Stimulated activated effector memory CD8-positive, alpha-beta T cell treated with anti-CD3 and anti-CD28 coated beads, Interleukin-12 subunit alpha, Interleukin-12 subunit beta, amount 100 ng/mL, for 72 hours (primary cell): ENCODE measurements around the gene MRPS23.

Experiments
- ATAC-seq: fragments of 150-1000 bp; cut with Tn5 transposase; 2 replicates; pipeline ENCODE4 v1.10.0; 2021
- DNase-seq, 2 donors: peaks; one replicate each; pipeline ENCODE4 v3.0.0; 2021 to 2022; ENCODE audit warnings: low spot score in 2 of 2
- H3K27ac Mint-ChIP-seq: one replicate; pipeline ENCODE4 v1.8.0; 2022; ENCODE audit warnings: mild to moderate bottlenecking, mixed read lengths
- H3K36me3 Mint-ChIP-seq: one replicate; pipeline ENCODE4 v1.8.0; 2022; ENCODE audit warnings: mild to moderate bottlenecking, mixed read lengths
- H3K4me1 Mint-ChIP-seq: one replicate; pipeline ENCODE4 v1.8.0; 2022; ENCODE audit warnings: mixed read lengths
- H3K4me3 Mint-ChIP-seq: one replicate; pipeline ENCODE4 v1.8.0; 2022; ENCODE audit warnings: mild to moderate bottlenecking, mixed read lengths
- H3K9me3 Mint-ChIP-seq: one replicate; pipeline ENCODE4 v1.8.0; 2022; ENCODE audit warnings: mixed read lengths

Gene MRPS23

DNA sequence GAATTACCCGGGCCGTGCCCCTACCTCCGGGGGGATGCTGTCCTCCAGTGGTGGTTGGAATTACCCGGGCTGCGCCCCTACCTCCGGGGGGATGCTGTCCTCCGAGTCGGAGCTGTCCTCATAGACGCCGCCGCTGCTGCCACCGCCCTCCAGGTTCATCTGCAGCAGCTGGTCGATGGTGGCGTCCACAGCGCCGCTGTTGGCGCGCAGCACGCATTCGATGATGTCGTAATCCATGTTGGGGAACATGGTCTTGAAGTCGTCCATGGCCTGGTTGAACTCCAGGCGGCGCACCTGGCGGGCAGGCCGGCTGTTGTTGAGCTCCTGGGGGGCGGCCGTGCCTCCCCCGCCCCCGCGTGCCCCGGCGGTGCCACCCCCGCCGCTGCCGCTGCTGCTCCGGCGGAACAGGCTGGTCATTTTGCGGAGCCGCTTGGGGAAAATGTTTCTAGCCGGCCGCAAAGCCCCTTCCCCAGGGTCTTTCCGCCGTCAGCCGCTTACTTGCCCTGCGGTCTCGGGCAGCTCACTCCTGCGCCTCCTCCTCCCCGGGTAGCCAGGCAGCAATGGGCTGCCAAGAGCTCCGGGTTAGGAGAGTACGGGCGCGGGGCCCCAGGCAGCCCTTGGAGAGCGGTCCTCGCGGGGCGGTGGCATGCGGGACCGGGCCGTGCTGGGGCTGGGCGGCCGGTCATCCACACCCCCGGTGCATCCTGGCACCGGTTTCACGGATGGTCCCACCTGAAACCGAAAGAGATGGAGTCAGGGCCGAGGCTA is 35.5 kb upstream of the MRPS23 start:
- H3K4me1 Mint-ChIP-seq: no peaks in the 10 kb centered on the region
- no peak overlapping the region for H3K4me3 Mint-ChIP-seq
- no peak overlapping the region for H3K27ac Mint-ChIP-seq

DNA sequence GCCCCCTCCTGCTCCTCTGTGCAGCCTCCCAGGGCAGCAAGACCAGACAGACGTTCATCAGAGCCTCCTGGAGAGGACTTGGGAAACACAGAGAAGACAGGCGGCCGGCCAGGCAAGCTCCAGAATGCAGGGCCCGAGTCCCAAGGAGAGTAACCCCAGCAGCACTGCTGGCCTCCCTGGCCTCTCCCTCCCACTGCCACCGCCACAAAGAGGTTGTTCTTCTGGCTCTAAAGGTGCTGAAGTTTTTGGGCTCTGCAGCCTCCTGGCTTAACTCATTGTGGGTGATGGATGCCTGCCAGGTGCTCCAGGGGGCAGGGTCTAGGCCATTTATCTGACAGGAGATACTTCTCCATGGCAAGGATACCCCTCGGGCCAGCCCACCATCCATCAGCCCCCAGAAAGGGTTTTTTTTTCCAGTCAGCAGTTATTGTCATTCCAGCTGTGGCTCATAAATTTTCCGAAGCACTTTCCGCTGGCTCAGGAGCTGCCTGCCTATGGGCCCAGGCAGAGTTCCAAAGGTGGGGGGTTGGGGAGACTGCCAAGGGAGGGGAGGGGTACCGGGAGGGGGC is 32.0 kb upstream of the MRPS23 start:
- H3K4me3 Mint-ChIP-seq: no peak overlapping the region

More for the DNA sequence above, 35.5 kb upstream of the MRPS23 start:
- ATAC-seq: no peak
- Mint-ChIP-seq H3K9me3 (no peaks in the 10 kb centered on the region), H3K36me3 (no peaks in the 10 kb centered on the region)
- DNase-seq: no peak

DNA sequence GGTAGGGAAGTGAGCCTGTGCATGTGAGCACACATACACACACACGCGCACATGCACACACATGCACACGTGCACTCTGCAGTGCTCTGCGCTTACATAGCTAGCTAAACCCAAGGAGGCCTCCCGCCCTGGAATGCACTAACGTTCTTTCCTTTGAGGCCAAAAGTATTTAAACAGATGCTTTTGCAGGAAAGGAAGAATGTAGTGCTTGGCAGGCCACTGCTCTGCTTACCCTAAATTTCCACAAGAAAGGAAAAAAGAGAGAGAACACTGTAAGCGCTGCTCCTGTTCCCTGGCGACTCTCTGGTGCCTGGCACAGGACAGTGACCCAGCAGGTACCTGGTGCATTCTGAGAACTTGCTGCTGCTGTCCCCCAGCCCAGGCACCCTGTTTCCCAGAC is 31.3 kb upstream of the MRPS23 start:
- Mint-ChIP-seq H3K36me3 (no peaks in the 10 kb centered on the region), H3K9me3 (no peaks in the 10 kb centered on the region), H3K4me1 (peaks cover 11% of the 10 kb centered on the region), H3K27ac (no peak overlapping the region), H3K4me3 (no peak overlapping the region)
- DNase-seq: no peak
- ATAC-seq: no peak

More for the DNA sequence above, 32.0 kb upstream of the MRPS23 start:
- no peak overlapping the region for H3K27ac Mint-ChIP-seq
- ATAC-seq: no peak
- peaks cover 11% of the 10 kb centered on the region for H3K4me1 Mint-ChIP-seq
- H3K36me3 Mint-ChIP-seq: no peaks in the 10 kb centered on the region
- DNase-seq: no peak
- H3K9me3 Mint-ChIP-seq: no peaks in the 10 kb centered on the region

DNA sequence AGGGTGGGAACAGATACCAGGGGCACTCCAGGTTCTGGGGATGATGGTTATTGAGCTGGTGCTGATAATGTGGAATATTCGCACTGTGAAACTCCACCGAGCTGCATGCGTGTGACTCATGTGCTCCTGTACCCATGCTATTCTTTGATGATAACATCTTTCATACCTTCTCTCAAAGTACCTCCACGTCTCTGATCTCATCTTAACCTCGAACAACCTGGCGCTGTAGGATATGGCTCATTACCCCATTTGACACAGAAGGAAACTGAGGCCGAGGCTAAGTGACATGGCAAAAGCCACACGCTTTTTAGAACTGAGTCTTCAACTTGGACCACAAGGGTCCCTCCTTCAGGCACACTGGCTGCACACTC is 30.2 kb upstream of the MRPS23 start:
- Mint-ChIP-seq H3K36me3 (no peaks in the 10 kb centered on the region), H3K4me3 (no peak overlapping the region), H3K27ac (no peak overlapping the region), H3K9me3 (no peaks in the 10 kb centered on the region), H3K4me1 (peaks cover 11% of the 10 kb centered on the region)
- peak; percentile 70 for ATAC-seq
- no peak for DNase-seq

DNA sequence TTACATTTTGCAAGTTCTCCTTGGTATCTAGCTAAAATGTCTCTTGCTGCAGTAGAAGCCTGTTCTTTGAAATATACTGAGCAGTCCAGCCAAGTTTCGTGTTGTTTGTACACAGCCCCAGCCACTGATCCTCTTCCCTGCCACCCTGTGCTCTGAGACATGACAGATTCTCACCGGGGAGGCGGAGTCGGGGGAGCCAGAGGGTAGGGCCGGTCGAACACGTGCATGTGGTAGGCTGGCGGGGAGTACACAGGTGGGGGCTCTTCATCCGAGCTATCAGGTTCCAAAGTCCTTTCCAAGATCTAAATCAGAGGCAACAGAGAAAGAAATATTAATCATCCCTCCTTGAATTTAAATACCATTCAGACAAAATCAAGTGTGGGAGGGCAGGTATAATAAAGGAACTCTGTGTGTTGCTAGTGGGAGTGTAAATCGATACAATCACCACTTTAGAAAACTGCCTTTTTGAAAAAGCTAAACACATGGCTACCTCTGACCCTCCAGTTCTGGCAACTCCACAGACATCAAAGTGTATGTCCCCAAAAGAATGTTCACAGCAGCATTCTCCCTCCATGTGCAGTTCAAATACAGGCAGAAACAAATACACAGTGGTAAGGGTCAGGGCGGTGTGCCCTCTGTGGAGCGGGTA is 29.7 kb upstream of the MRPS23 start:
- Mint-ChIP-seq H3K4me1 (peaks cover 11% of the 10 kb centered on the region), H3K27ac (no peak overlapping the region)

DNA sequence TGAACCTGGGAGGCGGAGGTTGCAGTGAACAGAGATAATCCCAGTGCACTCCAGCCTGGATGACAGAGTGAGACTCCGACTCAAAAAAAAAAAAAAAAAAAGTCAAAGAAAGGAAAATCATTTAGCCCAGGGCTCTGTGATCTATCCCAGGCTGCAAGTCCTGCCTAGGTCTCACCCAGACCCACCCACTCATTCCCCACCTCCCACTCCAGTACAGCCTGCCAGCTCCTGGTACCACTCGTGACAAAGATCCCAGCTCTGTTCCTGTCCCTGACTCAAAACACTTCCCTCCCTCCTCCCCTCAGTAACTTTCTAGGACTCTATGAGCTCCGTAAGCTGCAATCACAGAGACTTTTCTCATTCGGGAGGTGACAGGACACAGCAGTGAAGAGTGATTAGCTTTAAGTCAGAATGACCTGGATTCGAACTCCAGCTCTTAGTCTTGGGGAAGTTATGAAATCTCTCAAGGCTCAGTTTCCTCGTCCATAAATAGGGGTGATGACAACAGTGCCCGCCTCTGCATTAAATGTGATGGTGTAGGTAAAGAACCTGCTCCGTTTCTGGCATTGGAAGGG is 28.0 kb upstream of the MRPS23 start:
- Mint-ChIP-seq H3K36me3 (no peaks in the 10 kb centered on the region), H3K4me3 (no peak overlapping the region), H3K4me1 (peaks cover 17% of the 10 kb centered on the region), H3K27ac (no peak overlapping the region), H3K9me3 (no peaks in the 10 kb centered on the region)
- ATAC-seq: peak; percentile 39
- no peak for DNase-seq

More for the DNA sequence above, 29.7 kb upstream of the MRPS23 start:
- DNase-seq (no peak), ATAC-seq (no peak)
- H3K9me3 Mint-ChIP-seq: no peaks in the 10 kb centered on the region
- no peaks in the 10 kb centered on the region for H3K36me3 Mint-ChIP-seq
- H3K4me3 Mint-ChIP-seq: no peak overlapping the region

DNA sequence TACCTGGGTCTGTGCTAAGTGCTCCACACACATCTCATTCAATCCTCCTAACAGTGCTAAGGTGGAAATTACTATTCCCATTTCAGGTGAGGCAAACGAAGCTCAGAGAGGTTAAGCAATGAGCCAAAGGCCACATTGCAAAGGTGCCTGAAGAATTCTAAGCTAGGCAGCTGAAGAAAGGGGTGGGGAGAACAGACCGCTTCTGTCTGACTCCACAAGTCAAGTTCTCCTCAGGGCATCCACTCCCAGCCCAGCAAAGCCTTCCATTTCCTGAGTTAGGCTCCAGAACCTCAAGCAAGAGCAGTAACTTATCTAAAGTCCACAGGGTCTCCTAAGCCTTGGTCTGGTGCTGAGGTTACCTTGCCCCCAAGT is 27.0 kb upstream of the MRPS23 start:
- no peak overlapping the region for H3K4me3 Mint-ChIP-seq
- ATAC-seq (no peak), DNase-seq (no peak)

DNA sequence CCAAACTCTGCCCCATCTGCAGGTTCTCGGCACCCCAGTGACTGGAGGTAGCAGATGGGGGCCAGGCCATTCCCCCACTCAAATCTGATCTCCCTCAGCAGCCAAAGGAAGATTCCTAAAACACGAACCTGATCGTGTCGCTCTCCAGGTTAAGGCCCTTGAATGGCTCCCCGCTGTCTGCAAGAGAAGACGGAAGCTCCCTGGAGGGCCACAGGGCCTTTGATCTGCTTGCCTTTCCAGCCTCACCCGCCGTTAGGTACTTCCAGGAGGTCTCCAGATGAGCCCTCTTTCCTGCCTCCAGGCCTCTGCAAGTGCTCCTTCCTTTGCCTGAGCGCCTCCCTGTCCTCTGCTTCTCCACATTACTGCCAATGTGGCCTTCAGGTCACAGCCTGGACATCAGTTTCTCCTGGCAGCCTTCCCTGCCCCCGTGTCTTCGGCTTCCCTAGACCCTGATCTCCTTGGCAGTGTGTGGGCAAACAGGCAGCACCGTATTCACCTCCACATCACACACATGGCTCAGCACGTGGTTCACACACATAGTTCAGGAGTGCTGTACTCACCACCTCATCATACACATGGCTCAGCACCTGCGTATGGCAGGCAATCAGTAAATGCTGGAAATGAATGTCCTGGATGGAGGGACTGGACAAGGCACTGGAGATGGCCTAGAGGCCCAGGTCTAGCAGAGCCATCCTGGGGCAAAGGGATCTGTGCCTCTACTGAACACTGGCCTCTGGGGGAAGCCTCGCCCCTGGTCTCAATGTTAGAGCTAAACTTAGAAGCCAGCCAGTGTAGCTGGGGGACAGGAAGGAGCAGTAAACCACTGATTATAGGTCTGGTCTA is 26.4 kb upstream of the MRPS23 start:
- ATAC-seq (no peak), DNase-seq (no peak)
- no peaks in the 10 kb centered on the region for H3K36me3 Mint-ChIP-seq
- peaks cover 17% of the 10 kb centered on the region for H3K4me1 Mint-ChIP-seq
- H3K9me3 Mint-ChIP-seq: no peaks in the 10 kb centered on the region
- H3K27ac Mint-ChIP-seq: no peak overlapping the region
- no peak overlapping the region for H3K4me3 Mint-ChIP-seq

More for the DNA sequence above, 27.0 kb upstream of the MRPS23 start:
- Mint-ChIP-seq H3K9me3 (no peaks in the 10 kb centered on the region), H3K27ac (no peak overlapping the region), H3K4me1 (peaks cover 17% of the 10 kb centered on the region), H3K36me3 (no peaks in the 10 kb centered on the region)

DNA sequence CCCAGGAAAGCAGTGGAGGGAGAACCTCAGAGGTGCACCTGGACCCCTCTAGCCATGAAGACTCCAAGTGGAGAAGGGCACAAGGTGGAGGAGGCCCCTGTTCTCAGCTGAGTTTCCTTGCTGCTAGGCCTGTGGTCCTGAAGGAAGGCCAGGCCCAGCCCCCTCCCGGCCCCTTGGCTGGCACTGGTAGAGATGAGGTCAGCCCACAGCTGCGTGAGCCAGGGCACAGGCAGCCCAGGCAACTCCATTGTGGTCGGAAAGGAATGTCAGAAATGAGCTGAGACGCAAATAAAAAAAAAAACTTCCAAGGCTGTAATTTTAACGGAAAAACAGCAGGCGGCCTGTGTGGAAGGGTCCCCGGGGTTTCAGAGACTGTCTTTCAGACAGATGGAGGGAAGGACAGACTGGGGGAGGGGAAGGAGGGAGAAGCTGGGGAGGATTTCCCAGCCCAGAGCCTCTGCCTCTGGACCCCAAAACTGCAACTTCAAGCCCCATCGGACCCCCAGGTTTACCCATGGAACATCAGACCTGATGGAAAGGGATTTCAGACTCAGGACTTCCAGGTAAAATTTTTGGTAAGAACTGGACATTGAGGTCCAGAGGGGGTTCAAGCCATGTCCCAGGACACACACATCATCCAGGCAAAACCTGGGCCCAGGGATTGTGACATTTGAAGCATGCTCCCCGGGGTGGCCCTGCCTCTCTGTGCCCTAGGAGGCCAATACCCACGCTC is 25.6 kb upstream of the MRPS23 start:
- Mint-ChIP-seq H3K4me1 (peaks cover 17% of the 10 kb centered on the region), H3K4me3 (no peak overlapping the region), H3K36me3 (no peaks in the 10 kb centered on the region), H3K9me3 (no peaks in the 10 kb centered on the region), H3K27ac (no peak overlapping the region)
- ATAC-seq: no peak
- DNase-seq: no peak

DNA sequence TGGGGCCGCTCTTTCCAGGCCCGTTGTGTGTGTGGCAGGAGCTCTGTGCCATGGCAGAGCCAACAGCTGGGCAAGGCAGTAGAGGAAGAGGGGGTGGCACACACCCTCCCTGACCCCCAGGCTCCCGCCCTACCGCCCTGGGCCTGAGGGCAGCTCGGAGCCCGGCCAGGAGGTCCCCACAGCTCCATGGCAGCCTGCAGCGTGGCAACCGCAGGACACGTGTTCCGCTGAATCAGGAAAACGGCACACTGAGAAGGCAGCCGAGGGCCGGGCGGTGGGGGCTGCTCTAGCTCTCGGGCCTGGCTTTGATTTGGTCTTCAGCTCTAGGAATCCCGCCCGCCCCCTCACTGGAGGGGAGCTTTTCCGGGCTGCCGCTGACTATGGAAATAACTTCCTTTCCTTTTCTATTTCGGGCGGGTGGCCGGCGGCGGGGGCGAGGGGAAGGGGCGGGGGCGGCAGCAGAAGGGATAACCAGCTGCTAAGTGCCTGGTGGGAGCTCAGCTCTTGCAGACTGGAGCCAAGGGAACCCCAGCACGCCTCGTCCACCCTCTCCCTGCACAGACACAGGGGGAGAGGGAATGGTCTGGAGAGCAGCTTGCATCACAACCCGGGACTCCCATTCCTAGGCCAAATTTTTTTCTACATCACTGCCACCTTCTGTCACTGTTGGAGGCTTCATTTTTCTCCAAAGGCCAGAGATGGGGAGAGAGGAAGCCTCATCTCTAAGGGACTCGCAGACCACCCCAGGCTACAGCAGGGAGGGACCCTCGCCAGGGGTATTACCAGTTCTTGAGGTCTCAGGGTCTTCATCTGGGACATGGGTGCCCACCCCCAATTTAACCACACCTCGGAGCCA is 24.8 kb upstream of the MRPS23 start:
- Mint-ChIP-seq H3K9me3 (no peaks in the 10 kb centered on the region), H3K4me1 (peaks cover 12% of the 10 kb centered on the region), H3K27ac (no peak overlapping the region), H3K36me3 (no peaks in the 10 kb centered on the region), H3K4me3 (peak overlapping the region; percentile 38)
- ATAC-seq (peak; percentile 27), DNase-seq (no peak)

DNA sequence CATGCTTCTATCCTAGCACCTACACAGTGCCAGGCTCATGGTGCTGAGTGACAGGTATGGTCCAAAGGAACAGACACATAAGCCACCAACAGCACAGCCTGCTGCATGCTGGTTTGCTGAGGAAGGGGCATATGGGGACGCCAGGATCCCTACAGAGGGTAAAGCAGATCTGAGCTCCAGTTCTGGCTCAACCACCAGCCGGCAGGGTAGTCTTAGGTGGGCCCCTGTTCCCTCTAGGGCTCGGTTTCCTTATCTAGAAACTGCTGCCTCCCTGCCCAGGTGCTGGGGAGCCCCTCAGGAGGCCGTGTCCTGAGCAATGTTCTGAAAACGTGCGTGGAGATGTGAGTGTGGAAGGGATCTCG is 24.2 kb upstream of the MRPS23 start:
- Mint-ChIP-seq H3K9me3 (no peaks in the 10 kb centered on the region), H3K36me3 (no peaks in the 10 kb centered on the region), H3K27ac (no peak overlapping the region), H3K4me1 (peaks cover 7% of the 10 kb centered on the region), H3K4me3 (peak overlapping the region; percentile 38)
- DNase-seq (no peak), ATAC-seq (no peak)

DNA sequence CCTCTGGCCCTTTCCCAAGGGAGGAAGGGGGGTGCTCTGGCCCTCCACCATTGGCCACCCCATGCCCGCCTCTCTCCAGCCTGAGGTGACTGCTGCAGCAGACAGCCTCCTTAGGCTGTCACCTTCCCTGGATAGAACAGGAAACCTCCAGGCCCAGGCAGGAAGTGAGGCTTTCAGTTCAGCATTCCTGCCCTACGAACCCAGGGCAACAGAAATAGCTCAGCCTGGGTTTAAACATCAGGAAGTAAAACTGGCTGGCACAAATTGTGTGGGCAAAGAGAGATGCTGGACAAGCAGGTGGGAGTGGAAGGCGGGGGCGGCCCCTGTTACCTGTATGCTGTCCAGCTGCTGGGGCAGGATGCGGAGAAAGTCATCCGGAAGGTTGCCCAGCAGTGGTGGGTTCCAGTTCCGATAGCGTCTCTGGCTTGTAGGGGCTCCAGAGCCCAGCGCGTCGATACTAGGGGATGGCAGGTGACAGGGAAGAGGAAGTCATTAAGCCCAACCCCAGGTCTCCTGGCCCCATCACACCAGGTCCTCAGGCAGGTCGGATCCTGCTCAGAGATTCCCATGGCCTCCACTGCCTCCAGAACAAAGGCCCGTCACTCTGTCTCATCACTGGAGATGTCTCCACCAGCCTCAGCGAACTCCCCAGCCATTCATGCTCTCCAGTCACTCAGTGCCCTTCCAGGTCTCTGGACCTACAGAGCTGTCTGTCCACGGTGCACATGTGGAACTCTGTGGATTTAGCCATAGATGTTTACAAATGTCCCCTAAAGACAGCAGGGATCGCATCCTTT is 23.6 kb upstream of the MRPS23 start:
- Mint-ChIP-seq H3K27ac (no peak overlapping the region), H3K4me3 (peak overlapping the region; percentile 38), H3K36me3 (no peaks in the 10 kb centered on the region), H3K4me1 (peaks cover 7% of the 10 kb centered on the region), H3K9me3 (no peaks in the 10 kb centered on the region)
- ATAC-seq (no peak), DNase-seq (no peak)

DNA sequence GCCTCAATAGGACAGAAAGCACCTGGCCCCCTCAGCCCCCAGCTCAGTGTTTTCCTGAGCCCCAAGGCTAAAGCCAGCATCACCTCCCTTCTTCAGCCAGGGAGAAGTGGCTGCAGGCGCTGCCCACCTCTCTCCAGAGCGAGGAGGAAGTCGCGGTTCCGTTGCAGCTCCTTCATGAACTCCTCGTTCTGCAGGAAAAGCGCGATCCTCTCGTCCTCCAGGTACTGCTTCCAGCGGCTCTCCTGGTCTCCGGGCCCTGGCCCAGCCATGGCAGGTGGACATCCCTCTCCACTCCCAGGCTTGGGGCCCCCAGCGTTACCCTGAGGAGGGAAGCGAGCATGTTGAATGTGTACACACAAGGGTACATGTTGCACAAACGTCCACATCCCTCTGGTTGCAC is 22.7 kb upstream of the MRPS23 start:
- no peak overlapping the region for H3K4me3 Mint-ChIP-seq
- H3K9me3 Mint-ChIP-seq: no peaks in the 10 kb centered on the region
- DNase-seq (no peak), ATAC-seq (no peak)
- H3K27ac Mint-ChIP-seq: no peak overlapping the region
- H3K36me3 Mint-ChIP-seq: no peaks in the 10 kb centered on the region
- peaks cover 12% of the 10 kb centered on the region for H3K4me1 Mint-ChIP-seq
